HL-60/S4 (cell line): Measurements from ENCODE around the gene RNU7-1.

Experiments
- in situ Hi-C: fragments of 300-500 bp; cut with MboI; formaldehyde crosslinking; loops from 2 replicates; pipeline ENCODE4 v1.14.3; 2022; ENCODE audit warnings: low sequenced_read_pairs

Gene RNU7-1

DNA sequence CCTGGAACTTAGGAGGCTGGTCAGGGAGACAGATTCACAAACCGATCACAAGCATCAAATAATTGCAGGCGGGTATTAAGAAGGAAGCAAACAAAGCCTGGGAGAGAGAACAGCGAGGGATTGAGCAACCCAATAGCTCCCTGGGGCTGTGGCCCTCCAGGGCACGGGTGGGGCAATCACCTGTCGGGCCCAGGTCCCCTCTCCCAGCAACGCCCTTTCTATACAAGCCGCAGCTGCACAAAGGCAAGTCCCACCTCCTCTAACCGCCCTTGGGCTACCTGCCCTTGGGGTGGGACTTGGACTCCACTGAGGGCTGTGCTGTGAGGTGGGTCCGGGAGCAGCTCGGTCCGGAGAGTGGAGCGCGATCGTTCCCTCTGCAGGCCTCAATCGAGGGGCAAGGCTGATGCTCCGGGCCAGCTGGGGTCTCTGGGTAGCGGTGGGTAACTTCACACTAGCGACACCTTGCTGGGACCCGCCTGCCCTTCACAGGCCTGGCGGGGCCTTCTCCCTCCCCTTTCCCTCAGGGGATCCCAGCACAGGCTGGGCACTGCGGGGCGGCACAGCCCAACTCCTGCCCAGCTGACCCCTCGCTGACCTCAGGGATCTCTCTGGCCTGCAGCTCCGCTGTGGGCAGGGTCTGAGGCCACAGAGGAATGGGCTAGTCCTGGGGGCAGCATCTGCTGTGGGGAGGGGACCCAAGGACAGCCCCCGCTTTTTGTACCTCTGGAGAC is 18.8 kb downstream of the RNU7-1 start:
- in situ Hi-C loops: no loop called here

DNA sequence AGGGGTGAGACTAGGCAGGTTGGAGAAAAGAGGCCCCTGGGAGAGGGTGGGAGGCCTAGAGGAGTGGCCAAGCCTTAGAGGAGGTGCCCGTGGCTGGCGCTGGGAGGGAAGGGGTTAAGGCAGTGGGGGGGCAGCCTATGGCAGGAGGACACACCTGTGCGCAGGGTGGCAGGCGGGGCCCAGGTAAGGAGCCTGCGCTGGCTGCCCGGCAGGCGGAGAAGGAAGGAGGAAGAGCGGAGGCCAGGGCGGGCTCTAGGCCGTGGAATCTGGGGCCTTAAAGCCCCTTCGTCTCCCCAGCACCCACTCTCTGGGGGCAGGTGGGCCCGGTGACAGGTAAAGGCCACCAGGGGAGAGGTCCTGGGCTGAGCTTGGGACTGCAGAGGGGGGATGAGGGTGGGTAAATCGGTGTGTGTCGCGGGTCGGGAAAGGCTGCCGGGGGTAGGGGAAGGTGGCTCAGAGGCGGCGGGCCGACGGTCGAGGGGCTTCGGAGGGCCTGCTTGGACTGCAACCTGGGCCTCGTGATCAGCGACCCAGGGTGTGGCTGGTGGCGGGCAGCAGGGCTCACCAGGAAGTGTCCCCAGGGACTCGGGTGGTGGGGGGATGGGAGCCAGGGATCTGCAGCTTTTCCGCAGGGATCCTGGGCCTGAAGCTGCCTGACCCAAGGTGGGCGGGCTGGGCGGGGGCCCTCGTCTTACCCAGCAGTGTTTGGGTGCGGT is 19.6 kb downstream of the RNU7-1 start:
- in situ Hi-C loops: no loop called here

DNA sequence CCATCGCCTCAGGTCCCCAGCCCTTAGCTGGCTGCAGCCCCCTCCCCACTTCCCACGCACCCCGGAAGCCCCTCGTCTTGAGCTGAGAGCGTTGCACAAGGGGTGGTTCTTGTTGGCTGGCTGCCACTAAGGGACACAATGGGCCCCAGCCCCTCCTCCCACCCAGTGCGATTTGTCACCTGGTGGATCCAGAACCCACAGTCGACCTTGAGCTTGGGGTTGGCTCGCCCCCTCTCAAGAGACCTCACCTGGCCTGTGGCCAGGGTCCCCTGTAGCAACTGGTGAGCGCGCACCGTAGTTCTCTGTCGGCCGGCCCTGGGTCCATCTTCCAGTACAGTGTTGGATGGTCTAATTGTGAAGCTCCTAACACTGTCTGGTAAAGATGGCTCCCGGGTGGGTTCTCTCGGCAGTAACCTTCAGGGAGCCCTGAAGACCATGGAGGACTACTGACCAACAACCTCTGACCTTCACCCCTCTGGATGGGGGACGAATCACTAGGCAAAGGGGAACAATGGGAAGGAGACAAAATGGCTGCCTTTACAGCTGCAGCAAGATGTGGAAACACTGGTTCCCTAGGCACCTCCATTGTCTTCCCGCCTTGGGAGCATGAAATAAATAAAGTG is 20.3 kb downstream of the RNU7-1 start:
- in situ Hi-C loops: no loop called here

DNA sequence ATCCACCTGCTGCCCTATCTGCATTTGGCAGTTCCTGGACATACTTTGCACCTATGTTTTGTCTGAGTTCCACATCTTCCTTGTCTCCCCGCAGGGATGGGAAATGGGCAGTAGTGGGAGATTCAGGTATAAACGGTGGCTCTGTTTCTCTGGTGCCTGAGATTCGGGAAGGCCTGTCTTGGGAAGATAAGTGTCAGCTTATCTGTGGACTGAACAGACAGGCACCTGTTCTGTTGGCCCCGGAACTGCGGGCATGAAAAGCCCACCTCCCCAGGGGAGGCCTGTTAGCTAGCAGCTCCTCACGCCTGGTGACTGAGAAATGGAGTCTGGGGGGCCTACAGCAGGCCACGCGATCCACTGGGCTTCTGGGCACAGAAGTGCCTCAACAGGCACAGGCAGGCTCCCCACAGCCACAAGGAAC is 21.0 kb downstream of the RNU7-1 start:
- in situ Hi-C loops: no loop called here

DNA sequence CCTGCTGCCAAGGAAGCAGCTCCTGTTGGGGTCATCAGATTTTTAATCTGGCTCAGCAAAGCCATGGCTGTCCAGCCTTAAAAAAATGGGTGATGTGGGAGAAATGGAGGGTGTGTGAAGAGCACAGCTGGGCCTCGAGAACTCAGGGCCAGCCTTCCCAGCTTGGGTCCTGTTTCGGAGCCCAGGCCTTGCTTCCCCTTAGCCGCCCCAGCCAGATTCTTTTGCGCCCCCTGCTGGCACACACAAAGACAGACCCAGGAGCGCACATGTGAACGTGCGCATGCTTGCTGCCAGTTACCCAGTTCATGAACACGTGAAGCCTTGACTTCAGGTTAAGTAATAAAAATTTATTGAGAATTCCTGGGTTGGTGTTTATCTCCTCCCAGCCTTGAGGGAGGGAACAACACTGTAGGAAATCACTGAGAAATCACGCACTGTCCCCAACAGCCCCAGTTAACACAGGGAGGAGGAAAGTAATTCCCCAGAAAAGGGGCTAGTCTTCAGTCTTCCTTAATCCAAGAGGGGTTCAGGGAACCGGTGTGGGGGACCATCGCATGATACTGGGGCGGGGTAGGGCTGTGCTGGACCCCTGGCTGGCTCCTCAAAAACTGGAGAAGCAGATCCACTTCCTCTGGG is 21.5 kb downstream of the RNU7-1 start:
- in situ Hi-C loops: no loop called here

DNA sequence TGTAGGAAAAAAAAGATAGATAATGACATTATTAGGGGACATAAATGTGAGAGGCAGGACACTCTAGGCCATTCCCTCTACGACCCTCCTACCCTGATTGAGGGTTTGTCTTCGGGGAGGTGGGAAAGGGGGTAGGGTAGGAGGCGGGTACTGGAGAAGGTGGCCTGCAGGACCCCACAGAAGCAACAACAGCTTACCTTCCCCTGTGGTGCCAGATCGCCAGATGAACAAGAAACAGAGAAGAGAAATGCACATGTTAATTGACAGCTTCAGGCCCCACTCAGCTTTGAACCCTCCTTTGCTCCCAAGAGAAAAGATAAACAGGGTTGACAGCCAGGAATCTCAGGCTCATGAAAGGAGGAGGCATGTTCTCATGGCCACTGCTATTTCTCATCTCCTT is 22.1 kb downstream of the RNU7-1 start:
- in situ Hi-C loops: no loop called here

DNA sequence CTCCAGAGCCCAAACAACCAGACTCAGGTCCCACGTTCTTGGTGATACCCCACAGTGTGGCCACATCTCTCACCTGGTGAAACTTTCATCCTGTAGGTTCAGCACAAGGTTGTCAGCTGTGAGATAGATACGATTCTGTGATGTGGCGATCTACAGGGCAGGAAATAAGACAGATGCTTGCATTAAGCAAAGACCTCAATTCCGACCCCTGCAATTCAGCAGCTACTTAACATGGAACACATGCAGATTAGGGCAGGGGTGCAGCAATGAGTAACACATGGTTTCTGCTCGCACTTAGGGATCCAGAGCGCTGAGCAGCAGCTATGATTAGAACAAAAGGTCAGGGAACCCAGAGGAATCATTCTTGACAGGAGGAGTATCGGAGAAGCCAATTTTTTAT is 22.7 kb downstream of the RNU7-1 start:
- in situ Hi-C loops: no loop called here

DNA sequence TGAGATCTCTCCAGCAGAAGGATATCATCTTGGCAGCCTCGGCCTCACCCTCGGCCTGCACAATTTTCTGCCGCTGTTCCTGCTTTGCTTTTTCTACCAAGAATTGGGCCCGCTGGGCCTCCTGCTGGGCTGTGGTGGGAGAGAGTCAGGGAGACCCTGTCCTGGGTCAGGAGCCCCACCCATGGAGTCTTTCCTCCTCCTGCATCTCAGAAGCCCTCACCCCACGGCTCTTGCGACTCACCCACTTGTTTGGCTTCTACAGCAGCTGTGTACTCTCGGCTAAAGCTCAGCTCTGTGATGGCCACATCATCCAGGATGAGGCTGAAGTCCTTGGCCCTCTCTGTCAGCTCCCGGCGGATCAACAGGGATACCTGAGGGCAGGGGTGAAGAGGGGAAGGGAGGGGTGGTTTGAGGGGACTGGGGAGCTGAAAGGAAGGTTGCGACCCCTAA is 24.1 kb downstream of the RNU7-1 start:
- in situ Hi-C loops: no loop called here

DNA sequence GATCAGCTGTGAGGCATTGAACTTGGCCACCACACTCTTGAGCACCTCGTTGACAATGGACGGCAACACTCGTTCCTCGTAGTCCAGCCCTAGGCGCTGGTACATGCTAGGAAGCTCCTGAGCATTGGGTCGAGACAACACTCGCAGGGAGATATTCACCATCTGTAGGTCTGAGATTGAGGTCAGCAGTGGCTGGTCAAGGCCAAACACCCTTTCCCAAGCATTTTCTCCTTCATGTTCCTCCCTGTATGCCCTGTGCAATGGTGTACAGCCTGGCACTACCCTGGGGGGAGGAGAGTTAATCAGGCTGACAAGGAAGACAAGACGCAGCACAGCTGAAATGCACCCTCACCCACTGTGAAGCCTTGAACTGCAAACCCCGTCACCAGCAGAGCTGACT is 24.8 kb downstream of the RNU7-1 start:
- in situ Hi-C loops: no loop called here

DNA sequence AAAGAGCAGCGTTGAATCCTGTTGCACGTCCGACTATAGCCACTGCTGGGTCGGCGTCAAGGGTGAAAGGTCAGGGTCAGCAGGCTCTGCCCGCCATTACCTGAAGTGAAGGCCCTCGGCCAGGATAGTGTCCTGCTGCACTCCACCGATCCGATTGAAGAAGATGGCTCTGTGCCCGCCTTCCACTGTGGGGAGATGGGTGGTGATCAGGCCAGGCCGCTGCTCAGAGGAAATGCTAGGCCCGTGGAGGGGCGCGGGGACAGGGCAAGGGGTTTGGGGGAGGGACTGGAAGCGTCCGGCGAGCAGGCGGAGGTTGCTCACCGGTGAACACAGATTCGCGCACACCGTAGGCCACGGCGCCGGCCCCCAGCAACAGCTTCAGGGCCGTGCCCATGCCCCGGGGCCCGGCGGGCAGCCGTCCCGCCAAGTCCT is 26.5 kb downstream of the RNU7-1 start:
- in situ Hi-C loops: no loop called here

DNA sequence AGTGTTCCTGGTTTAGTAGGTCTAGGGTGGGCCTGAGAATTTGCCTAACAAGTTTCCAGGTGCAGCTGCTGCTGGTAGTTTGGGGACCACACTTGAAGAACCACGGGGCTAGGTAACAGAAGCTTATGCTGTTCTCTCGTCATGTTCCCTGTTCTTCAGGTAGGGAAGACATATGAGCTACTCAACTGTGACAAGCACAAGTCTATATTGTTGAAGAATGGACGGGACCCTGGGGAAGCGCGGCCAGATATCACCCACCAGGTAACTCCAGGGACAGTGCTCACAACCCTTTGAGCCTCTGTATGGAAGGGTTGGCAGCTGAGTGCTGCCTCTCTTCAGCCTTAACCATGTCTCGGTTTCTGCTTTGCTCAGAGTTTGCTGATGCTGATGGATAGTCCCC is 30.6 kb downstream of the RNU7-1 start:
- in situ Hi-C loops: no loop called here

DNA sequence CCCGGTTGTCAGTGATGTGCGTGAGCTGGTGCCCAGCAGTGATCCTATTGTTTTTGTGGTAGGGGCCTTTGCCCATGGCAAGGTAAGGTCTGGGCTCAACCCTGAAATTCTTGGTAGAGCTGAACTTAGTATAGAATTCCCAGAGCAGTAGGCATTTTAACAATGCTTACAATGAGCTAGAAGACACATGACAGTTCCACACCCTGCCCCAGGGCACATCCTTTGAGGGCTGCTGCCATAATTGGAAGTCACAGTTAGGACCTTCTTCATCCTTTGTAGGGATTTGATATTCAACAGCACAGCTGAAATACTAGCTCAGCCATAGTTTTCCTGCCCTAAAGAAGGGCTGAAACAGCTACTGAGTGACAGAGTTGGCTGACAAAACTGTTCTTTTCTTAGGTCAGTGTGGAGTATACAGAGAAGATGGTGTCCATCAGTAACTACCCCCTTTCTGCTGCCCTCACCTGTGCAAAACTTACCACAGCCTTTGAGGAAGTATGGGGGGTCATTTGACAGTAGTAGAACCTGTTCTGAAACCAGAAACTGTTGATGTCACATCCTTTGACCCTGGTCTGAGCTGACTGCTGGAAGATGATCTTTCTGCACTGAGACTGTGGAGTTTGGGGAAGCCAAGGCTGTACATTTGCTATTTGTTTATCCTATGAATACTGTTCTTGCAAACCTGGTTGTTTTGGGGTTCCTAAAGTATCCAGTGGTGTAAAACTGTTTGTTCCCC is 31.8 kb downstream of the RNU7-1 start:
- in situ Hi-C loops: no loop called here

DNA sequence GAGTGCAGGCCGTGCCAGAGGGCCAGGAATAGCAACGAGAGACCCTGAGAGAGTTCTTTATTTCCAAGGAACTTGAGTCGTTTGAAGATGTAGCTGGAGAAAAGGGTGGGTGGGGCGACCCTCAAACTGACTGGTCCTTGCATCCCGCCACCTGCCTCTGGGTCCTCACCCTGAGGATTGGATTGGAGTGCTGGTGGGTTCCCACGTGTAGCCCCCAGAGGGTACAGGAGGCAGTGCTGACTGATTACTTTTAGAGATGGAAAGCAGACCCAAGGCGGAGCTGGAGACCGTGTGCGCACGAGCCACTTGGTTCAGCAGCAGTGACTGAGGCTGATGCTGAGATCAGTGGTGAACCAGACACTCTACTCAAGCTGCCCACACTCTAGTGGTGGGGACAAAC is 34.0 kb downstream of the RNU7-1 start:
- in situ Hi-C loops: no loop called here

DNA sequence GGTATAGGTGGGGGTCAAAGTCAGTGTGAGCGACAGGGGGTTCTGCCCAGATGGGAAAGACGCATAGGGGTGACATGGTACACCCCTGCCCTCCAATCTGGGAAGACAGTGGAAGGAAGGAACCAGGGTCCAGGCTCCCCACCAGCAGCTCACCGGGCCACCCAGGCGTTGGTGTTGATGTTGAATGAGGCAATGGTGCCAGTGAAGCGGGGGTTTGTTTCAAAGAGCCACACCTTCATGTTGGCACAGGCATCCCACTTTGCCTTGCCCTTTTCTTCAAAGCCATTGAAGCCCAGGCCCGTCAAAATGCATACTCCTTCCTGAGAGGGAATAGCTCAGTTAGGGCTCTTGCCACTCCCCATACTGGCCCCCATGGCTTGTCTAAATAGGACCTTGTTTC is 34.6 kb downstream of the RNU7-1 start:
- in situ Hi-C loops: no loop called here

DNA sequence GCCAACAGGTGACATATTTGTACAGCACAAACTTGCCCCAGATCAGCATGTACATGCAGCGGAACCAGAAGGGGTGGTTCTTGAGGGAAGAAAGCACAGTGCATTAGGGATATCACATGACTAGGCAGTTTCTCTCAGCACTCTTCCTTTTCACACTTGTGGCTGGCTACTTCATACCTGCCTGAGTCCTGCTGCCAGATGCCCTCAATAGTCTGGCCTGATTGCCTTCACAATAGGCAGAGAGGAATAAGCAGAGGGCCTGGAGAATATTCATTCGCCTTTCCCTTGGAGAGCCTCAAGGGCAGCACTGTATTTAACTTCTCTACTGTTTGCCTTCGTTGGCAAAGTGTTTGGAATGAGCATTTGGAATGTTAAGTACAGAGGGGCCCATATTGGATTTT is 35.0 kb downstream of the RNU7-1 start:
- in situ Hi-C loops: no loop called here

DNA sequence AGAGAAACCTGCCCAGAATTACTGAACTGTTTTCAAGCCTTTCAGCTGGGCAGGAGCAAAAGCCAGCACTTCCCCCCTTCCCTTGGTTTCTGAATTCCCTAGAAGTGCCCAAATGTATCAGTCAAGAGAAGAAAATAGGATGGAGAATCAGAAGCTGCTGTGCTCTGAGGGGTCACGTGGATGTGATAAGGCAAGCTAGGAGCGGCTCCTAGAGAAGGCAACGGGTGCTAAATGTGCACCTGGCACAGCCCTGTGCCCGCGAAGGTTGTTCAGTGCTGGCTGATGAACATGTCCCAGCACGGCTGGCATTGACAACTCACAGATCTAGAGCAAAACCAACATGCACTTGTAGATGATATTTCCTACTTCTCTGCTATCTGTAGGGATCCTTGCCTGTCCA is 35.4 kb downstream of the RNU7-1 start:
- in situ Hi-C loops: no loop called here

DNA sequence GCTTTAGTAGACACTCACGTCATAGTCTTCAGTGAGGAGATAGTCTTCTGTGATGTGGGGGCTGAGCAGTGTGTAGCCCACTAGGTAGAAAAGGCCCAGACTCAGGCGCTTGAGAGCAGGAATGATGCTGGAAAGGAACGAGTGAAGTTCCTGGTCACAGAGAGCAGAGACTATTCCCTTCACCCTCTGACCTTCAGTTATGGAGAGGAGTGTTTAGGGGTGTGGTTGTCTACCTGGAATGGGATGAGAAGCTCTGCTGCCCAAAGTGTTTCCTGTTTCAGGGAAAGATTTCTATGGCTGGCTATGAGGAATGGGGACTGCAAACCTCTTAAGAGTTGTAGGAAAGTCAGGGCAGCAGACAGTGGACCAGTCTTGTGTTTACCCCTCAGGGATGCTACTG is 35.8 kb downstream of the RNU7-1 start:
- in situ Hi-C loops: no loop called here

DNA sequence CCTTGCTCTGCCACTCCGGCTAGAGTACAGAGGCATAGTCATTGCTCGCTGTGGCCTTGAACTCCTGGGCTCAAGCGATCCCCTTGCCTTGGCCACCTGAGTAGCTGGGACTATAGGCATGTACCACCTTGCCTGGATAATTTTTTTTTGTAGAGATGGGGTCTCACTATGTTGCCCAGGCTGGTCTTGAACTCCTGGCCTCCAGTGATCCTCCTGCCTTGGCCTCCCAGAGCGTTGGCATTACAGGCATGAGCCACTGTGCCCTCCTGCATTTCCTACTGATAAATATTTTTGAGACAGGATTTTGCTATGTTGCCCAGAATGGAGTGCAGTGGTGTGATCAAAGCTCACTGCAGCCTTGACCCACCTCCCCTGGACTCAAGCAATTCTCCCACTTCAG is 36.5 kb downstream of the RNU7-1 start:
- in situ Hi-C loops: no loop called here

DNA sequence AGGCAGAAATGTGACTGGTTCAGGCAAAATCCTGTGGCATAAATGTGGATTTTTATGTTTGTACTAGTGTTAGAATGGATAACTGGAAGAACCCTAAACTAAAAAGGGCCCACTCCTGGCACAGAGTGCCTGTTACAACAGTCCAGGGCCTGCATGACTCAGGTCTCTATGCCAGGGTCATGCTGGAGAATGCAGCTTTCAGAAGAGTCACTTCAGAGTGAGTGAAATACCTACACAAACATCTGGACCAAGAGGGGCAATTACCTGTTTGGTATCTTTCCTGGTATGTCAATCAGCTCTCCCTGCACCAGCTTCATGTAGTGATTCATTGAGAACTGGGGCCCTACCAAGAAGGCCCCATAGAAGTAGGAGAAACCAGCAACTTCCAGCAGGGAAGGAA is 37.1 kb downstream of the RNU7-1 start:
- in situ Hi-C loops: no loop called here

DNA sequence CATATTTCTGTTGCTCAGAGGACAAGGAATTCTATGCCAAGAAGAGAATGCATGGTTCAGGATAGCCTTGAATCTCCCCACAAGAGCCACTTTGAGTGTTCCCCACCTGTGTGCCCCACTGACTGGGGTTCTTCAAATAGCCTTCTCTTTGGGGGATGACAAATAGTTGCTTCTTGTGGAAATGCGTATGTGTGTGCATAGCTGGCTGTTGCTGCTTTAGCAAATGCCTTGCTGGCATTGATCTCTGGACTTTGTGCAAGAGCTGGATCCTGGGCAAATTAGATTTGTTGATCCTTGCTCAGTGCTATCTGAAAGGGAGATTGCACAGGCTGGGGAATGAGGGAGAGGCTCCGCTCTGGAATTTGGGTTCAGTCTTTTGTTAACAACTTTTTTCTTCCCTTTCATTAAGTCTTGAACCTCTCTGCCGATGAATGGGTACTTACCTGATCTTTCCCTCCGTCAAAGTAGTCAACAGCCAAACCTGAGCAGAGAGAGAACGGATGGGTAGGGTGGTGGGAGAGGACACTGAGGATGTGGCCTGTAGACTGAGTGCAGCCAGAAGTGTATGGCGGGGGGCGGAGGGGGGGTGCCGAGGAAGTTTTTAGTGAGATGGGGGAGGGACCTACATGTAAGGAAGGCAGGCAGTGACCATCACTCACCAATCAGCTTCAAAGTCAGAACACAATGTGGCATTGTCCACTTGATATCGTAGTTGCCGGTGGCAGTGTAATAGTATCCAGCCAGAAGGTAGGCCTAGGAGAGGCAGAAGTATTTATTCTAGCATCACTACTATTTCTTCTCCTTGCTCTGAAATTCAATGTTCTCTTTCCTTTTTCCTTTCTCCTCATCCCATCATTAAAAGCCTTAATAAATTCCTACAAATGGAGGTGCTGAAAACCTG is 37.8 kb downstream of the RNU7-1 start:
- in situ Hi-C loops: no loop called here
